ENCODE data around the gene CRYGS.
"Not testable (repeated sequence)": the region's sequence is repeated elsewhere in the genome, so short reads cannot be mapped to it uniquely, and the experiment has no call there.

Gene CRYGS

GRCh38 chr3:186502138-186502948 is 41.8 kb downstream of the CRYGS start:
- H3K4me3 ChIP-seq (ENCODE audit: low read depth, low read length): no peak overlapping the region
- ChIA-PET POLR2A (no interaction called here), CTCF (no interaction called here)
- no peak for DNase-seq (ENCODE audit: low read depth, low spot score)
- TF ChIP-seq CTCF (IDR thresholded peaks at IDR 0.05; ENCODE audit: insufficient read depth, low read length, missing control alignments): no peak

GRCh38 chr3:186499949-186500348 is 44.2 kb downstream of the CRYGS start:
- POLR2A ChIA-PET; H3K4me3 ChIP-seq (ENCODE audit: low read depth, low read length); DNase-seq (ENCODE audit: low read depth, low spot score): not testable (repeated sequence)
- CTCF ChIA-PET: interaction anchor here (1.1 kb wide), 1 partner anchor 40 kb away, joined by 4 read pairs; no protein-coding TSS in a partner anchor

- DNase-seq (ENCODE audit: low read depth, low spot score); H3K4me3 ChIP-seq (ENCODE audit: low read depth, low read length); CTCF ChIA-PET; POLR2A ChIA-PET: not testable (repeated sequence)
These were observed 46.2 kb downstream of the CRYGS start for GRCh38 chr3:186498022-186498421.

- TF ChIP-seq CTCF (IDR thresholded peaks at IDR 0.05; ENCODE audit: insufficient read depth, low read length, missing control alignments): no peak
These were observed 46.6 kb downstream of the CRYGS start for GRCh38 chr3:186497608-186498007.

GRCh38 chr3:186496635-186497034 is 47.5 kb downstream of the CRYGS start:
- POLR2A ChIA-PET: no interaction called here
- no peak for DNase-seq (ENCODE audit: low read depth, low spot score)
- TF ChIP-seq CTCF (IDR thresholded peaks at IDR 0.05; ENCODE audit: insufficient read depth, low read length, missing control alignments): no peak
- CTCF ChIA-PET: no interaction called here
- H3K4me3 ChIP-seq (ENCODE audit: low read depth, low read length): no peak overlapping the region

More at GRCh38 chr3:186497608-186498007, 46.6 kb downstream of the CRYGS start:
- no peak for DNase-seq (ENCODE audit: low read depth, low spot score)
- ChIA-PET CTCF (no interaction called here), POLR2A (no interaction called here)
- no peak overlapping the region for H3K4me3 ChIP-seq (ENCODE audit: low read depth, low read length)

- H3K4me3 ChIP-seq (ENCODE audit: low read depth, low read length): no peak overlapping the region
- CTCF ChIA-PET: no interaction called here
- POLR2A ChIA-PET: no interaction called here
- no peak for TF ChIP-seq CTCF (IDR thresholded peaks at IDR 0.05; ENCODE audit: insufficient read depth, low read length, missing control alignments)
- DNase-seq (ENCODE audit: low read depth, low spot score): no peak
These were observed 48.2 kb downstream of the CRYGS start for GRCh38 chr3:186496016-186496415.

- ChIA-PET CTCF (no interaction called here), POLR2A (no interaction called here)
- no peak overlapping the region for H3K4me3 ChIP-seq (ENCODE audit: low read depth, low read length)
- DNase-seq (ENCODE audit: low read depth, low spot score): no peak
- no peak for TF ChIP-seq CTCF (IDR thresholded peaks at IDR 0.05; ENCODE audit: insufficient read depth, low read length, missing control alignments)
These were observed 50.5 kb downstream of the CRYGS start for GRCh38 chr3:186493525-186494255.
